ENCODE measurements around the gene CRYBG2.
"Not testable (repeated sequence)": the region's sequence is repeated elsewhere in the genome, so short reads cannot be mapped to it uniquely, and the experiment has no call there.

CRYBG2 gene

GRCh38 chr1:26353976-26354820 lies at the start of gene CRYBG2:
CRYBG2 (minus strand) TSS chr1:26354130; CDS start chr1:26346657, 7,473 bp downstream.
- no peak for DNase-seq (ENCODE audit: low read depth in 2 of 2)

DNA sequence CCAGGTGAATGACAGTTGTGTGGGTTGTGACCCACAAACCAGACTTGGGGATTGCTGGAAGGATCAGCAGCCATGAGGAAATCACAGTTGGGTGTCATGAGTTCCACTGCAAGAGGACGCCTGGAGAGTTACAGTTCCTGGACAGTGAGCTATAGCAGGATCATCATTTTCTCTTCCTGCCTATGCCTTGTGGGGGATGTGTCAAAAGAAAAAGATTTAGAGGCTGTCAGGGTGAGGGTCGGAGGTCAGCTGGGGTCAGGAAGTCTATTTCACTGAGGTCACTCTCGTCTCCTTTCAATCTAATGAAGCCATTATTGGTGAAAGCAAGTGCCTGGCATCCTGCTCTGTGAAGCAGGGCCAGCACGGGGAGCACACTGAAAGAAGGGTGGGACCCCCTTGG lies 49.7 kb upstream of the CRYBG2 start:
- no peak for DNase-seq (ENCODE audit: low read depth in 2 of 2)

DNA sequence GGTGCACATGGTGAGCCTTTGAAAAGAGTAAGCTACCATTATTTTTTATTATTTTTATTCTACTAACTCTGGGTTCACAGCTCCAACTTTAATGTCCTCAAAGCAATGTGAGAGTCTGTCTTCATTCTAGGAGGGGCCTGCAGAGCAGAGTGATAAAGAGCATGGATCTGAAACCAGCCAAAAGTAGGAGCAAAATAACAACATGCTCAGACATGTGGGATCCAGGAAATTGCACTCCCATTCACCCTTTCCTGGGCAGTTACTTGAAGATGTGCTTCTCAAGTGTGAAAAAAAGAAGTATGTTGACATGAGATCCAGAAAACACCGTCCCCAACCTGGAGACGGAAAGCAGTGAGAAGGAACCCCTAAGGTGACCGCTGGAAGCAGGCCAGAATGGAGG lies 48.0 kb upstream of the CRYBG2 start:
- DNase-seq (ENCODE audit: low read depth in 2 of 2), result no peak

DNA sequence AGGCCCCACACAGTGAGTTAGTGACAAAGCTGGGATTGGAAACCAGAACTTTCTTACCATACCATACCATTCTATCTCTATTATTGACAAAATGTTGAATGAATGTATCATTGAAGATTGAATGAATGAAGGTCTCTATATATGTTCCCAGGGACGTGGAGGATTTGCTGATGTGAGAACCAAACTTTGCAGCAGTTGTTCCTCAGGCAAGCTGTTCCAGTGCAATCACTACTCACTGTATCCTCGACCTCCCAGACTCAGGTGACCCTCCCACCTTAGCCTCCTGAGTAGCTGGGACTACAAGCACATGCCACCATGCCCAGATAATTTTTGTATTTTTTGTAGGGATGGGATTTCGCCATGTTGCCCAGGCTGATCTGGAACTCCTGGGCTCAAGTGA lies 45.1 kb upstream of the CRYBG2 start:
- DNase-seq (ENCODE audit: low read depth in 2 of 2), result no peak

- no peak for DNase-seq (ENCODE audit: low read depth in 2 of 2)
These were observed 41.8 kb upstream of the CRYBG2 start for GRCh38 chr1:26395754-26396153.

DNA sequence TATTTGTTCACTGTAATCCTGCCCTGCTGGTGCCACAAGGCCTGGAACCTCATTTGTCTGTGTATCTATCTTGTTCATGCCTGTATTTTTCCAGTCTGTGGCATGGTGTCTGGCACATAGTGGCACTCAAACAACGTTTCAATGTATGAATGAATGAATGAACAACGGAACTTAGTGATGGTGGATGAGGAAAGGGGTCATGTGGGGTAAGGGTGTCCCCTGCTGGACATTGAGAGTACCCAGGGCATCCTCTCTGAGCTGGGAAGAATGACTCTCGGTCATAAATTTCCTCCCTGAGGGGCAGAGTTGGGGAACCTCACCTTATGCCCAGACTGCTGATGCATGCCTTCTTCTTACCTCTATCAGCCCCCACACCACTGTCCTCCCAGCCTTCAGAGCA lies 37.5 kb upstream of the CRYBG2 start:
- no peak for DNase-seq (ENCODE audit: low read depth in 2 of 2)

DNA sequence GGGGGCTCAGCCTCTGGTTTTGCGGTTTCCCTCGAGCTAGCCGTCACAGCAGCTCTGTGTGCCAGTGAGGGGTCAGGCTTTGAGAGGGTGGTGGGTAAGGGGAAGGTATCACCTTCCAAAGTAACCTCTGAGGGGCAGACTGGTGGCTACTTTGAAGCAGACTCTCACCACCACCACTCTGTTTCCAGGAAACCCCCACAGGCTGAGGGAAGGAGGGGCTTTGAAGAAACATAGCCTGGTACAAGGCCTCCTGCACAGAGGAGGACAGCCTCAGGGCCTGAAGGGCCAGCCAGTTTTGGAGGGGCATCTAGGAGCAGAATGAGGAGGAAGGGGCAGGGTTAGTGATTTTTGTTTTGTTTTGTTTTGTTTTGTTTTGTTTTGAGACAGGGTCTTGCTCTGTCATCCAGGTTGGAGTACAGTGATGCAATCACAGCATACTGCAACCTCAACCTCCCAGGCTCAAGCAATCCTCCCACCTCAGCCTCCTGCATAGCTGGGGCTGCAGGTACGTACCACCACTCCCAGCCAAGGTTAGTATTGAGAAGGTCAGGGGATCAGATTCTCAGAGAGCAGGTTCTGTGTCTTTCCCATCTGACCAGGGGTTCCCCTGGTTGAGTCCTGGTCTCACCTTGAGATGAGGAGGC lies 35.8 kb upstream of the CRYBG2 start:
- no peak for DNase-seq (ENCODE audit: low read depth in 2 of 2)

DNA sequence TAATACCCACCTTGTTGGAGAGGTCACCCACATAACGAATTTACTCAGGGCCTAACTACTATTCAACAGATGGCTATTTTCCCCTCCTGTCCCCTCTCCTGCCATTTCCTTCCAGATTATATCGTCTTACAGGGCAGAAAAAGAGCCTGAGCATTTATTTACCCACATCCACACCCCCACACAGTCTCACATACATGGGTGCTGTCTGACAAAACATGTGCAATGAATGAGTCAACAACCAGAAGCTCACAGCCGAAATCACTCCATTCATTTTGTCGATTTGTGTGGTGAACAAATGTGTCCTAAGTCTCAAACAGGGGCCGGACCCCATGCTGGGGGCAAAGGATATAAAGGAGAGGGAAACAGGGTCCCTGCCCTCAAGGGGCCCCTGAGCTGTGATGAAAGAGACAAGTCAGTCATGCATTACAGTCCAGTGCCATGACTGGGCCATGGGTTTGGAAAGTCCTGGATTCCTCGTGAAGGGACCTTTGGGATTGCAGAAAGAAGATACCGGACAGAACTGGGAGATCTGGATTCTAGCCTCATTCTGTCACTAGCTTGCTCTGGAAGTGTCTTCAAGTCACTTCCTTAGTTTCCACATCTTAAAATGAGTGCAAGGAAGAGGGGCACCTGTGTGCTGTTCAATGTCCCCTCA lies 35.0 kb upstream of the CRYBG2 start:
- DNase-seq (ENCODE audit: low read depth in 2 of 2), result no peak

DNA sequence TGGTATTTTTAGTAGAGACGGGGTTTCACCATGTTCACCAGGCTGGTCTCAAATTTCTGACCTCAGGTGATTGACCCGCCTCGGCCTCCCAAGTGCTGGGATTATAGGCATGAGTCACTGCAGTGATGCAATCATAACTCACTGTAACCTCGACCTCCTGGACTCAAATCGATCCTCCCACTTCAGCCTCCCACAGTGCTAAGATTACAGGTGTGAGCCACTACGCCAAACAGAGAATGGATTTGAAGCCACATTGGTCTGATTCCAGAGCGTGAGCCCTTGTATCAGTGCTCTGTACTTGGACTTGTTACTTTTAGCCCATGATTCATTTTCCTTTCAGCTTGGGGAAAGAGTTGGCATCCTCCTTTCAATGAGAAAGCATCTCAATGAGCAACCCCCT lies 33.5 kb upstream of the CRYBG2 start:
- DNase-seq (ENCODE audit: low read depth in 2 of 2), result no peak

DNA sequence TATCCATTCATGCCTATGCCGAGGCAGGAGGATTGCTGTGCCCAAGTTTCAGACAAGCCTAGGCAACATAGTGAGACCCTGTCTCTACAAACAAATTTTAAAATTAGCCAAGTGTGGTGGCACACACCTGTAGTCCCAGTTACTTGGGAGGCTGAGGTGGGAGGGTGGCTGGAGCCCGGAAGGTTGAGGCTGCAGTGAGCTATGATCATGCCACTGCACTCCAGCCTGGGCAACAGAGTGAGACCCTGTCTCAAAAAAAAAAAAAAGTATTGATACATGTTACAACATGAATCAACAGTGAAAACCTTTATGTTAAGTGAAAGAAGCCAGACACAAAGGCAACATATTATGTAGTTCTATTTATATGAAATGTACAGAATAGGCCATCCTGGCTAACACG lies 31.1 kb upstream of the CRYBG2 start:
- not testable (repeated sequence) for DNase-seq (ENCODE audit: low read depth in 2 of 2)

DNA sequence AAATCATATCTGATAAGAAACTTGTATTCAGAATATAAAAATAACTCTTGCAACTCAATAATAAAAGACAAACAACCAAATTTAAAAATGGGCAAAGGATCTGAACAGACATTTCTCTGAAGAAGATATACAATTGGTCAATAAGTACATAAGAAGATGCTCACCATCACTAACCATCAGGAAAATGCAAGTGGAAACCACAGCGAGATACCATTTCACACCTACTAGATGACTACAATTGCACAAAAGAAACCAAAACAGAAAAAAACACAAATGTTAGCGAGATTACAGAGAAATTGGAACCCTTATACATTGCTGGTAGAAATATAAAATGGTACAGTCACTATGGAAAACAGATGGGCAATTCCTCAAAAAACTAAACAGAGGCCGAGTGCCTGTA lies 30.1 kb upstream of the CRYBG2 start:
- no peak for DNase-seq (ENCODE audit: low read depth in 2 of 2)

GRCh38 chr1:26378879-26379251 lies 24.9 kb upstream of the CRYBG2 start:
- DNase-seq (ENCODE audit: low read depth in 2 of 2), result no peak

GRCh38 chr1:26378088-26378878 lies 24.4 kb upstream of the CRYBG2 start:
- DNase-seq (ENCODE audit: low read depth in 2 of 2), result peak; percentile 66

- no peak for DNase-seq (ENCODE audit: low read depth in 2 of 2)
These were observed 22.1 kb upstream of the CRYBG2 start for GRCh38 chr1:26376050-26376449.

- no peak for DNase-seq (ENCODE audit: low read depth in 2 of 2)
These were observed 21.2 kb upstream of the CRYBG2 start for GRCh38 chr1:26375081-26375480.

- not testable (repeated sequence) for DNase-seq (ENCODE audit: low read depth in 2 of 2)
These were observed 20.4 kb upstream of the CRYBG2 start for GRCh38 chr1:26374361-26374760.

DNA sequence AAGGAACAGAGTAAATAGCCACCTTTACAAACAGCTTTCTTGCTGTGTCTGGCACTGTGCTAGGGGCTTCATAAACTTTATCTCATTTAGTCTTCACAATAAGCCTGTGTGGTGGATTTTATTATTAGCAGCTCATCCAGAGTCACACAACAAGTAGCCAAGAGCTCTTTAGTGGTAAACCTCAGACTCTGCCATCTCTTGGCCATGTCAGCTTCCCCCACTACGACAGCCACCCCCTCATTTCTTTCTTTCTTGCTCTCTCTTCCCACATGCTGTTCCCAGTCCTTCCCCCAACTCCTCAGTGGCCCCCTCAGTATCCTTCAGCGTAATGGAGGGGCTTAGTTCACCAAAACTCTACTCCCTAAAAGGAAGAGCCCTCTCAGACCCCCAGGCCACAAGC lies 19.9 kb upstream of the CRYBG2 start:
- DNase-seq (ENCODE audit: low read depth in 2 of 2), result no peak

GRCh38 chr1:26373281-26373680 lies 19.4 kb upstream of the CRYBG2 start:
- peak in 1 of 2 donors; percentile 20 for DNase-seq (ENCODE audit: low read depth in 2 of 2)

- not testable (repeated sequence) for DNase-seq (ENCODE audit: low read depth in 2 of 2)
These were observed 18.7 kb upstream of the CRYBG2 start, which contains the start of gene ZNF683 for GRCh38 chr1:26372611-26373010. ZNF683 (minus strand) TSS chr1:26372750; CDS start chr1:26368571, 4,179 bp downstream.

- no peak for DNase-seq (ENCODE audit: low read depth in 2 of 2)
These were observed 18.1 kb upstream of the CRYBG2 start for GRCh38 chr1:26372039-26372438.

DNA sequence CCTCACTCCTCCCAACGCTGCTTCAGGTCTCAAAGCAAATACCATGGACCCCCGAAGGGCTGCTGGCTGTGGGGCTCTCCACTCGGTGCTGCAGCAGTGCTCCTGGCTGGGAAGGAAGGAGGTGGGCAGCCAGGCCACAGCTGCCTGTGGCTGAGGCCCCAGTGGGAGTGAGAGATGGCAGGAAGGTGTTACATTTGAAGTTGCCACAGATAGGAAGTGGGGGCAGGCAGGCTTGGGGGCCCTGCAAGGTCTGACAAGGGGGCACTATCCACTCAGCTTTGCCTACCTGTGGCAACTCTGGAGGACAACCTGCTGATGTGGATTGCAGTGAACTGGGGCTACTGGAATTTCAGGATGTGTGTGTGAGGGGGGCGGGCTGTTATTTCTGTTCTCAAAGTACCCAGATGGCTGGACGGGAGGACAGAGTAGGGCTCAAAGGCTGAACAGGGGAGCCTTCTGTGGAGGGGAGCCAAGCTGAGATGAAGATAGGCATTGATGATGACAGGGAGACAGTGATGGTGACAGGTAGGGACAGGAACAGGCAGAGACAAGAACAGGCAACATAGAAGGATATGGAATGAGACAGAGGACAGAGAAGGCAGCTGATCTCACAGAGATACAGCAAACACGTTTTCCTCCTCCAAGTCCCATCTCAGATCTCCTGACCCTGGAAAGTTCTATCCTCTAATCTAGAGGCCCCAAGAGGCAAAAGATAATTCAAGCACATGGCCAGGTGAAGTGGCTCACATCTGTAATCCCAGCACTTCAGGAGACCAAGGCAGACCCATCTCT lies 16.9 kb upstream of the CRYBG2 start:
- no peak for DNase-seq (ENCODE audit: low read depth in 2 of 2)

Measured in stimulated activated CD8-positive, alpha-beta memory T cell treated with anti-CD3 and anti-CD28 coated beads, Interleukin-2, amount 100 ng/mL, for 1 hour (primary cell).